Activated T-cell treated with anti-CD3 and anti-CD28 coated beads, Interleukin-2, amount 50 U/mL, for 4 hours (primary cell): ENCODE measurements around the gene THSD4. TPM values are rescaled to one million over a fixed set of nuclear protein-coding genes. Genes with fewer than 3 reads are reported as not detected.
"Not testable (repeated sequence)": the region's sequence is repeated elsewhere in the genome, so short reads cannot be mapped to it uniquely, and the experiment has no call there.

Source experiments
- ATAC-seq, 2 donors: fragments of 200-7000 bp; cut with Tn5 transposase; one replicate each; pipeline ENCODE4 v1.10.0; 2021
- DNase-seq: peaks from one replicate; pipeline ENCODE4 v3.0.0-alpha.2; 2020
- H3K27me3 Mint-ChIP-seq: one replicate; pipeline ENCODE4 v1.8.0; 2021; ENCODE audit warnings: low read depth, mixed read lengths
- H3K36me3 Mint-ChIP-seq: one replicate; pipeline ENCODE4 v1.8.0; 2022; ENCODE audit warnings: mixed read lengths; ENCODE audit not compliant: insufficient read depth
- H3K4me1 Mint-ChIP-seq: one replicate; pipeline ENCODE4 v1.8.0; 2021; ENCODE audit warnings: low read depth, mixed read lengths
- H3K4me3 Mint-ChIP-seq: one replicate; pipeline ENCODE4 v1.8.0; 2021; ENCODE audit warnings: mild to moderate bottlenecking, moderate library complexity, mixed read lengths
- H3K9me3 Mint-ChIP-seq: one replicate; pipeline ENCODE4 v1.8.0; 2021; ENCODE audit warnings: mixed read lengths
- total RNA-seq, 3 donors: library from RNA; stranded (reverse); gene quantifications; one replicate each; pipeline ENCODE4 v1.2.1, GENCODE V29; 2021

The THSD4 gene
- total RNA-seq, 3 donors from 2014 or later = 0.08 to 0.16 (median 0.11) TPM

DNA sequence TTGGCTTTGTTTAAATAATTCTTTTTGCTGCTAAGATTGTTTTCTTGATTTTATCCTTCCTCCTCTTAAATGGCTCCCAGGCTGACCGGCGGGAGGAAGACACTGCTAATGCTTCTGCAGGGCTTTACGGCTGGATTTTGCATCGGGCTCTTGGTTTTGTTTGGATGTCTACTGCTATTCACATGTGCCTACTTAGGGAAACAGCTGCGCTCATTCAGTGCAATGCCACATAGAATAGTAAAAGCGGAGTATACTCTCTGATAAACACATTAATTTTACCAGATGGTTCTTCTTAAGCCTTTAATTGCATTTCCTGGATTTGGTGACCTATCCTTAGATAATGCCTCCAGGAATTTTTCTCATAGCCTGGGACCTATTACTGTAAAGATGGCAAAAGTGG, 146.6 kb downstream of the THSD4 start:
- ATAC-seq (no peak), DNase-seq (no peak)
- H3K9me3 Mint-ChIP-seq = no peaks in the 10 kb centered on the region
- H3K4me3 Mint-ChIP-seq = no peak overlapping the region
- no peaks in the 10 kb centered on the region for H3K36me3 Mint-ChIP-seq
- no peaks in the 10 kb centered on the region for H3K4me1 Mint-ChIP-seq
- H3K27me3 Mint-ChIP-seq = peaks cover 13% of the 10 kb centered on the region

DNA sequence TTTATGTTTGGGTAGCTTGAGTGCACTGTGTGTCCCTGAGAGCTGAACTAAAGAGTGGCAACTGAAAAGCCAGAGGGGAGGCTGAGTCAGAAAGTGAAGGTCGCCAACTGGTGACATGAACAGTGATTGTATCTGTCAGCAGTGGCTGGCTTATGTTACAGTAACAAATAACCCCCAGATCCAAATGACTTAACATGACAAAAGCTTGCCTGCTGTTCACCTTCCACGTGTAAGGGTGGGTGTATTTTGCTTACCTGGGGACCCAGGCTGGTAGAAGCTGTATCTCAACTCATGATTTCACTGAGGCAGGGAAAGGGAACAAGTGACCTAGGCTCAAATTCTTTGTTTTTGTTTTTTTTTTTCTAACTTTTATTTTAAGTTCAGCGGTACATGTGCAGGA, 147.3 kb downstream of the THSD4 start:
- H3K36me3 Mint-ChIP-seq = no peaks in the 10 kb centered on the region
- H3K27me3 Mint-ChIP-seq = peaks cover 11% of the 10 kb centered on the region
- no peaks in the 10 kb centered on the region for H3K9me3 Mint-ChIP-seq
- H3K4me3 Mint-ChIP-seq = no peak overlapping the region
- DNase-seq (no peak), ATAC-seq (no peak)
- no peaks in the 10 kb centered on the region for H3K4me1 Mint-ChIP-seq

DNA sequence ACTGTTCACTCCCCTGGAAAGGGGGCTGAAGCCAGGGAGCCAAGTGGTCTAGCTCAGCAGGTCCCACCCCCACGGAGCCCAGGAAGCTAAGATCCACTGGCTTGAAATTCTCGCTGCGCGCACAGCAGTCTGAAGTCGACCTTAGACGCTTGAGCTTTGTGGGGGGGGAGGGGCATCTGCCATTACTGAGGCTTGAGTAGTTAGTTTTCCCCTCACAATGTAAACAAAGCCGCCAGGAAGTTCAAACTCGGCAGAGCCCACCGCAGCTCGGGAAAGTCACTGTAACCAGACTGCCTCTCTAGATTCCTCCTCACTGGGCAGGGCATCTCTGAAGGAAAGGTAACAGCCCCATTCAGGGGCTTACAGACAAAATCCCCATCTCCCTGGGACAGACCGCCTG, 150.3 kb downstream of the THSD4 start:
- ATAC-seq, H3K36me3 Mint-ChIP-seq, DNase-seq, H3K4me3 Mint-ChIP-seq, H3K9me3 Mint-ChIP-seq, H3K4me1 Mint-ChIP-seq: not testable (repeated sequence)
- H3K27me3 Mint-ChIP-seq = peaks cover 11% of the 10 kb centered on the region

GRCh38 chr15:71271327-71271726, 156.1 kb downstream of the THSD4 start:
- Mint-ChIP-seq H3K27me3 (no peaks in the 10 kb centered on the region), H3K9me3 (no peaks in the 10 kb centered on the region), H3K36me3 (no peaks in the 10 kb centered on the region), H3K4me3 (no peak overlapping the region), H3K4me1 (no peaks in the 10 kb centered on the region)
- ATAC-seq (no peak), DNase-seq (no peak)

GRCh38 chr15:71272932-71273331, 157.7 kb downstream of the THSD4 start:
- DNase-seq (no peak), ATAC-seq (no peak)
- H3K36me3 Mint-ChIP-seq = no peaks in the 10 kb centered on the region
- no peaks in the 10 kb centered on the region for H3K4me1 Mint-ChIP-seq
- no peak overlapping the region for H3K4me3 Mint-ChIP-seq
- no peaks in the 10 kb centered on the region for H3K27me3 Mint-ChIP-seq
- H3K9me3 Mint-ChIP-seq = no peaks in the 10 kb centered on the region

GRCh38 chr15:71273731-71274447, 158.6 kb downstream of the THSD4 start:
- no peak for ATAC-seq
- Mint-ChIP-seq H3K27me3 (peaks cover 5% of the 10 kb centered on the region), H3K4me1 (no peaks in the 10 kb centered on the region), H3K9me3 (no peaks in the 10 kb centered on the region), H3K4me3 (no peak overlapping the region), H3K36me3 (no peaks in the 10 kb centered on the region)
- DNase-seq = no peak

DNA sequence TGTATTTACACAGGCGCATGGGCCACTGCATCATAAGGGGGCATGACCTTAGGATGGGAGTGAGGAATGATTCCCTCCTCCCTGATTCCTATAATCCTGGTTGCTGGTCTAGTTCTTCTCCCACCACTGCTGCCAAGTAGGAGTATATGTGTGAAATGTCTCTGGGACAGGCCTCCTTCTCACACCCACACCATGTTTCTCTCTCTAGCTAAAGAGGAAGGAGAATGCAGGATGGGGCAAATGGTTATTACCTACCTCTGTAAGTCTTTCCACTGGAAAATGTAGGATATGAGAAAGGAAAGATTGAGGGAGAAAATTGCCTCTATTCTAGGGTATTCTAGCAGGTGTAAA, 159.2 kb downstream of the THSD4 start:
- DNase-seq (no peak), ATAC-seq (no peak)
- Mint-ChIP-seq H3K4me1 (no peaks in the 10 kb centered on the region), H3K4me3 (no peak overlapping the region), H3K36me3 (no peaks in the 10 kb centered on the region), H3K9me3 (no peaks in the 10 kb centered on the region), H3K27me3 (peaks cover 6% of the 10 kb centered on the region)

GRCh38 chr15:71275098-71275497, 159.8 kb downstream of the THSD4 start:
- H3K4me1 Mint-ChIP-seq = no peaks in the 10 kb centered on the region
- no peaks in the 10 kb centered on the region for H3K9me3 Mint-ChIP-seq
- no peak overlapping the region for H3K4me3 Mint-ChIP-seq
- no peaks in the 10 kb centered on the region for H3K36me3 Mint-ChIP-seq
- peaks cover 6% of the 10 kb centered on the region for H3K27me3 Mint-ChIP-seq
- DNase-seq (no peak), ATAC-seq (no peak)

- Mint-ChIP-seq H3K9me3 (no peaks in the 10 kb centered on the region), H3K4me1 (no peaks in the 10 kb centered on the region), H3K27me3 (peaks cover 6% of the 10 kb centered on the region), H3K4me3 (no peak overlapping the region), H3K36me3 (no peaks in the 10 kb centered on the region)
- no peak for ATAC-seq
- DNase-seq = no peak
Measured at GRCh38 chr15:71275566-71276335, 160.5 kb downstream of the THSD4 start.

DNA sequence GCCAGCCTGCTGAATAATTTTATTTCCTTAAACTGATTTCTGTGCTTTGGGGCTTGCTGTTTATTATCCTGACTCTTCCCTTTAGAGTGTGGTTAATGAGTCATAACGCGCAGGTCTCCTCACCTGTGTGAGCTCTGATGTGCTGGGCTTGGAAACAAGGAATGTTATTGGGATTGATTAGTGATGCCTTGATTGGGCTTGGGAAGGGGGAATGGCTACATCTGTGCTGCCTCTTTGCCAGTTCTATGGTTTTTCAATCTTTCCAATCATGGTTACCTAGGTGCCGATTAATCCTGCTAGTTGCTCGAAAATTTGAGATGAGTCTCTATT, 161.0 kb downstream of the THSD4 start:
- Mint-ChIP-seq H3K4me1 (no peaks in the 10 kb centered on the region), H3K36me3 (no peaks in the 10 kb centered on the region), H3K9me3 (no peaks in the 10 kb centered on the region), H3K4me3 (no peak overlapping the region), H3K27me3 (peaks cover 6% of the 10 kb centered on the region)
- DNase-seq = no peak
- ATAC-seq = no peak

GRCh38 chr15:71278989-71279756, 163.9 kb downstream of the THSD4 start:
- H3K4me3 Mint-ChIP-seq = no peak overlapping the region
- H3K27me3 Mint-ChIP-seq = peaks cover 6% of the 10 kb centered on the region
- H3K9me3 Mint-ChIP-seq = no peaks in the 10 kb centered on the region
- no peaks in the 10 kb centered on the region for H3K36me3 Mint-ChIP-seq
- no peaks in the 10 kb centered on the region for H3K4me1 Mint-ChIP-seq
- no peak for ATAC-seq
- no peak for DNase-seq

GRCh38 chr15:71279757-71280141, 164.5 kb downstream of the THSD4 start:
- Mint-ChIP-seq H3K36me3 (no peaks in the 10 kb centered on the region), H3K9me3 (no peaks in the 10 kb centered on the region), H3K4me1 (no peaks in the 10 kb centered on the region), H3K27me3 (peaks cover 6% of the 10 kb centered on the region), H3K4me3 (no peak overlapping the region)
- ATAC-seq (no peak), DNase-seq (no peak)

- Mint-ChIP-seq H3K9me3 (no peaks in the 10 kb centered on the region), H3K4me3 (no peak overlapping the region), H3K36me3 (no peaks in the 10 kb centered on the region), H3K4me1 (no peaks in the 10 kb centered on the region), H3K27me3 (peaks cover 6% of the 10 kb centered on the region)
- DNase-seq (no peak), ATAC-seq (no peak)
Measured at GRCh38 chr15:71280206-71280605, 164.9 kb downstream of the THSD4 start.

DNA sequence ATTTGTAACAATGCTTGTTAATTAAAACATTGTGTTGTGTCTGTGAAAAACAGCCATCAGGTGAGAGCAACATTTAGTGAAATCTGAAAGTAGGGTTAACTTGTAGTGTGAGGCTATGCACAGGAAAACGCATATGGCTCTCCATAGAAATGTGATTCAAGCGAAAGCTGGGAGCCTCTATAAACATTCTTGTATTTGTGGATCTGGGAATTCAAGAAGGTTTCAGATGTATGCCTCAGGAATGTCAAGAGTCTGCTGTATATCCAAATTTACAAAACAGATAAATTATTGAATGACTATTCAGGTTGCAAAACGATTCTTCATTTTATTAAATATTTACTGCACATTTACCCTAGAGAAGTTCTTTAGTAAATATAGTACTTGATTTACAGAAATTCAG, 166.0 kb downstream of the THSD4 start:
- H3K4me3 Mint-ChIP-seq = no peak overlapping the region
- DNase-seq (no peak), ATAC-seq (no peak)
- no peaks in the 10 kb centered on the region for H3K36me3 Mint-ChIP-seq
- no peaks in the 10 kb centered on the region for H3K9me3 Mint-ChIP-seq
- no peaks in the 10 kb centered on the region for H3K4me1 Mint-ChIP-seq
- peaks cover 8% of the 10 kb centered on the region for H3K27me3 Mint-ChIP-seq

- peaks cover 9% of the 10 kb centered on the region for H3K27me3 Mint-ChIP-seq
- DNase-seq = no peak
- no peak for ATAC-seq
- no peaks in the 10 kb centered on the region for H3K9me3 Mint-ChIP-seq
- no peaks in the 10 kb centered on the region for H3K4me1 Mint-ChIP-seq
- no peak overlapping the region for H3K4me3 Mint-ChIP-seq
- H3K36me3 Mint-ChIP-seq = no peaks in the 10 kb centered on the region
Measured at GRCh38 chr15:71282076-71282475, 166.8 kb downstream of the THSD4 start.
